Astrocyte (in vitro differentiated cells and primary cell): ENCODE measurements around the gene TRIM16.
"Not testable (repeated sequence)": the region's sequence is repeated elsewhere in the genome, so short reads cannot be mapped to it uniquely, and the experiment has no call there.

Experiments used
- CTCF ChIP-seq: IDR thresholded peaks from 2 replicates; pipeline ENCODE4 v1.5.1; 2011; ENCODE audit warnings: low read depth, mild to moderate bottlenecking, inconsistent platforms, low read length, moderate library complexity; ENCODE audit not compliant: insufficient read depth
- EZH2 ChIP-seq: IDR thresholded peaks from 2 replicates; pipeline ENCODE4 v1.6.1; 2012; ENCODE audit warnings: mild to moderate bottlenecking, low read length, inconsistent platforms; ENCODE audit not compliant: insufficient read depth

GRCh38 chr17:15629991-15630390 is 54.1 kb downstream of the TRIM16 start:
- TF ChIP-seq CTCF, EZH2: not testable (repeated sequence)
